KMS-11 (cell line): ENCODE measurements around the gene ARHGAP19.
A peak's percentile ranks its signal among the peaks of the same experiment; 100 is the strongest.

ENCODE experiments used
- H2AFZ ChIP-seq: fragments of 200-600 bp; sonication (generic); 2 replicates; pipeline ENCODE4 v1.6.1; 2016; ENCODE audit warnings: antibody characterized with exemption, mixed run types, low read depth
- H3K27ac ChIP-seq: fragments of 200-600 bp; sonication (generic); 2 replicates; pipeline ENCODE4 v1.6.1; 2016; ENCODE audit warnings: mild to moderate bottlenecking, mixed run types
- H3K27me3 ChIP-seq: fragments of 200-600 bp; sonication (generic); 2 replicates; pipeline ENCODE4 v1.6.1; 2017; ENCODE audit warnings: mild to moderate bottlenecking, low read depth, mixed run types, moderate library complexity; ENCODE audit not compliant: insufficient read depth
- H3K36me3 ChIP-seq: fragments of 200-600 bp; sonication (generic); 2 replicates; pipeline ENCODE4 v1.6.1; 2017; ENCODE audit warnings: mild to moderate bottlenecking, mixed run types; ENCODE audit not compliant: insufficient read depth
- H3K4me1 ChIP-seq: fragments of 200-600 bp; sonication (generic); 2 replicates; pipeline ENCODE4 v1.6.1; 2016; ENCODE audit warnings: mild to moderate bottlenecking, low read depth, mixed run types; ENCODE audit not compliant: poor library complexity, severe bottlenecking
- H3K4me2 ChIP-seq: fragments of 200-600 bp; sonication (generic); 2 replicates; pipeline ENCODE4 v1.7.0; 2016; ENCODE audit warnings: mild to moderate bottlenecking, mixed run types
- H3K4me3 ChIP-seq: fragments of 200-600 bp; sonication (generic); IDR thresholded peaks from 2 replicates; pipeline ENCODE4 v1.6.1; 2017; ENCODE audit warnings: low read depth, low read length, mixed read lengths; ENCODE audit not compliant: insufficient read depth
- H3K79me2 ChIP-seq: fragments of 200-600 bp; sonication (generic); 2 replicates; pipeline ENCODE4 v1.6.1; 2016; ENCODE audit warnings: low read depth, mixed run types; ENCODE audit not compliant: insufficient read depth
- H3K9ac ChIP-seq: fragments of 200-600 bp; sonication (generic); 2 replicates; pipeline ENCODE4 v1.6.1; 2016; ENCODE audit warnings: mild to moderate bottlenecking, mixed run types
- H4K20me1 ChIP-seq: fragments of 200-600 bp; sonication (generic); 2 replicates; pipeline ENCODE4 v1.6.1; 2016; ENCODE audit warnings: mild to moderate bottlenecking, mixed run types; ENCODE audit not compliant: insufficient read depth
- TF ChIP-seq, protein P1 (sequence below): fragments of 200-600 bp; sonication (generic); conservative IDR thresholded peaks from 2 replicates; pipeline ENCODE4 v1.6.1; 2017; ENCODE audit warnings: low read depth, mild to moderate bottlenecking, antibody characterized with exemption, low read length, moderate library complexity, mixed read lengths

The ARHGAP19 gene

DNA sequence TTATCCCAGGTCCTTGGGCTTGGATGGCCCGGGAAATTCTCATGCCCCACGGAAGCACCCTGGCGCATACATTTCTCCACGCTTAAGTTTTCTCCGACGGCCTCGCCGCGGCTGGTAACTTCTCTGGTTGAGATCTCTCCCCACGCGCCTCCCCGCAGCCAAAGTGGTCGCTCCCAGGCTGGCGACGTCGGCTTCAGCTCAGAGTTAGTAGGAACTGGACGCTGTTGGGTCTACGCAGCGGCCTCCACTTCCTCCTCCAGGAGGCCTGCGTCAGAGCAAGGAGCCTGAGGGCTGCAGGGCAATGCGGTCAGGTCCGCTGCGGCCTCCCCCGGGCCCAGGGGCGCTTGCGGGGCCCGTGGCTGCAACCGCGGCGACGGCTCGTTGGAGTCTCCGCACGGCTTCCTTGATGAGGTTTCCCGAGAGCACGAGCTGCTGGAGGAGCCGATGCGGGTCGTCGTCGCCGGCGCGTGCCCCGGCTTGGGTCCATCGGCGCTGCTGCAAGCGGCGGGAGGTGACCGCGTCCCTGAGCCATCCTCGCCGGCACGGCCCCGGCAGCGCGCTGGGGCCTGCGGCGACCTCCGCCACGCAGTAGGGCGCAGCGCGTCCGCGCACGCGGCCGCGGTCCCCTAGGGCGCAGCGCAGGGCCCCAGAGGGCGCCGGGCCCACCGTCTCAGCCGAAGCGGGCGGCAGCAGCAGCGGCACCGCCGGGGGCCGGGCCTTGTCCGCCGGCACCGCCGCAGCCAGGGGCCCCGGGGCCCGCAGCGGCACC lies 41.3 kb upstream of the ARHGAP19 start:
- TF ChIP-seq, protein P1, sequence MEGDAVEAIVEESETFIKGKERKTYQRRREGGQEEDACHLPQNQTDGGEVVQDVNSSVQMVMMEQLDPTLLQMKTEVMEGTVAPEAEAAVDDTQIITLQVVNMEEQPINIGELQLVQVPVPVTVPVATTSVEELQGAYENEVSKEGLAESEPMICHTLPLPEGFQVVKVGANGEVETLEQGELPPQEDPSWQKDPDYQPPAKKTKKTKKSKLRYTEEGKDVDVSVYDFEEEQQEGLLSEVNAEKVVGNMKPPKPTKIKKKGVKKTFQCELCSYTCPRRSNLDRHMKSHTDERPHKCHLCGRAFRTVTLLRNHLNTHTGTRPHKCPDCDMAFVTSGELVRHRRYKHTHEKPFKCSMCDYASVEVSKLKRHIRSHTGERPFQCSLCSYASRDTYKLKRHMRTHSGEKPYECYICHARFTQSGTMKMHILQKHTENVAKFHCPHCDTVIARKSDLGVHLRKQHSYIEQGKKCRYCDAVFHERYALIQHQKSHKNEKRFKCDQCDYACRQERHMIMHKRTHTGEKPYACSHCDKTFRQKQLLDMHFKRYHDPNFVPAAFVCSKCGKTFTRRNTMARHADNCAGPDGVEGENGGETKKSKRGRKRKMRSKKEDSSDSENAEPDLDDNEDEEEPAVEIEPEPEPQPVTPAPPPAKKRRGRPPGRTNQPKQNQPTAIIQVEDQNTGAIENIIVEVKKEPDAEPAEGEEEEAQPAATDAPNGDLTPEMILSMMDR = 0 out of 2 replicates have a peak, but pooled peaks have one; percentile 10
- Histone ChIP-seq H3K4me2 (peak overlapping the region; percentile 96), H3K36me3 (no peaks in the 10 kb centered on the region), H3K9ac (peak overlapping the region; percentile 92), H3K4me1 (peaks cover 36% of the 10 kb centered on the region), H2AFZ (peak overlapping the region; percentile 29), H3K27ac (peak overlapping the region; percentile 92), H3K27me3 (no peaks in the 10 kb centered on the region; the same call in 1 of the 2 replicates), H3K79me2 (peaks cover 42% of the 10 kb centered on the region), H4K20me1 (no peaks in the 10 kb centered on the region), H3K4me3 (no peak overlapping the region)

GRCh38 chr10:97333351-97333600 lies 40.8 kb upstream of the ARHGAP19 start:
- Histone ChIP-seq H3K4me2 (peak overlapping the region; percentile 96), H3K36me3 (no peaks in the 10 kb centered on the region), H3K9ac (peak overlapping the region; percentile 92), H3K79me2 (peaks cover 42% of the 10 kb centered on the region), H3K27me3 (no peaks in the 10 kb centered on the region; the same call in 1 of the 2 replicates), H3K4me3 (no peak overlapping the region), H2AFZ (peak overlapping the region; percentile 29), H4K20me1 (no peaks in the 10 kb centered on the region), H3K27ac (peak overlapping the region; percentile 92), H3K4me1 (peaks cover 41% of the 10 kb centered on the region)
- TF ChIP-seq, protein P1 = 0 out of 2 replicates have a peak, but pooled peaks have one; percentile 26

GRCh38 chr10:97332591-97333350 lies 40.3 kb upstream of the ARHGAP19 start:
- H3K4me3 ChIP-seq = no peak overlapping the region
- peak overlapping the region; percentile 29 for H2AFZ ChIP-seq
- no peaks in the 10 kb centered on the region for H3K36me3 ChIP-seq
- H3K4me1 ChIP-seq = peaks cover 46% of the 10 kb centered on the region
- peak overlapping the region; percentile 92 for H3K27ac ChIP-seq
- no peaks in the 10 kb centered on the region for H4K20me1 ChIP-seq
- H3K4me2 ChIP-seq = peak overlapping the region; percentile 96
- no peaks in the 10 kb centered on the region; the same call in 1 of the 2 replicates for H3K27me3 ChIP-seq
- peak overlapping the region; percentile 92 for H3K9ac ChIP-seq
- peaks cover 42% of the 10 kb centered on the region for H3K79me2 ChIP-seq
- TF ChIP-seq, protein P1 = peak; percentile 9; the same call in 1 of the 2 replicates

DNA sequence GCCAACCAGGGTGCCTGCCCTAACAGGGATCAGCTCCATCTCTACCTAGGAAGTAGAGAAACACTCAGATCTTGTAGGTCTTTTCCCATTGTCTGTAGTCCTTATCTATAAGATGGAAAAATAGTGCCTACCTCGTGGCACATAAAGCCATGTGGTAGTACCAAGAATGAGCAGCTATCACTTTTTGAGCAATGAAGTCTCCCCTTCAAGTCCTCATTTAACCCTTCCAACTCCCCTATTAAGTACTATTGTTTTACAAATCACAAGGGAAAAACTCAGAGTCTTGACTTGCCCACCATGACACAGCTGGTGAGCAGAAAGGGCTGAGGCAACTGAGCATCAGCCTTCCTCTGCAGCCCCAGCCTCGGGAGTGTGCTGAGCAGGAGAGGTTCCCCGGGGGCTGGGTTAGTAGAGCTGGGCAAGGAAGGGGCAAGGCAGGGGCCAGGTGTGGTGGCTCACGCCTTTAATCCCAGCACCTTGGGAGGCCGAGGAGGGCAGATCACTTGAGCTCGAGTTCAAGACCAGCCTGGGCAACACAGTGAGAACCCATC lies 38.8 kb upstream of the ARHGAP19 start:
- H3K4me3 ChIP-seq = no peak overlapping the region
- no peaks in the 10 kb centered on the region for H3K36me3 ChIP-seq
- no peak overlapping the region; the same call in 1 of the 2 replicates for H3K9ac ChIP-seq
- no peaks in the 10 kb centered on the region for H4K20me1 ChIP-seq
- peak overlapping the region; percentile 96; the same call in 1 of the 2 replicates for H3K4me2 ChIP-seq
- peaks cover 42% of the 10 kb centered on the region for H3K79me2 ChIP-seq
- TF ChIP-seq, protein P1 = no peak
- no peak overlapping the region for H3K27ac ChIP-seq
- H3K4me1 ChIP-seq = peaks cover 55% of the 10 kb centered on the region
- H3K27me3 ChIP-seq = no peaks in the 10 kb centered on the region
- no peak overlapping the region for H2AFZ ChIP-seq
